Esophagus mucosa (tissue), 1 donor: ENCODE data around the gene DIRAS3. TPM values are rescaled to one million over a fixed set of nuclear protein-coding genes. Genes with fewer than 3 reads are reported as not detected.
"Not testable (repeated sequence)": the region's sequence is repeated elsewhere in the genome, so short reads cannot be mapped to it uniquely, and the experiment has no call there.

ENCODE experiments used
- ATAC-seq: fragments of 200-7000 bp; cut with Tn5 transposase; one replicate; pipeline ENCODE4 v1.9.1; 2020
- total RNA-seq: library from RNA; stranded (reverse); gene quantifications from one replicate; pipeline ENCODE4 v1.2.4, GENCODE V29; 2023
- donor health status: DM: yes; HTN: yes; CAD: no.

DIRAS3 gene, protein sequence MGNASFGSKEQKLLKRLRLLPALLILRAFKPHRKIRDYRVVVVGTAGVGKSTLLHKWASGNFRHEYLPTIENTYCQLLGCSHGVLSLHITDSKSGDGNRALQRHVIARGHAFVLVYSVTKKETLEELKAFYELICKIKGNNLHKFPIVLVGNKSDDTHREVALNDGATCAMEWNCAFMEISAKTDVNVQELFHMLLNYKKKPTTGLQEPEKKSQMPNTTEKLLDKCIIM
- 2.2 TPM for total RNA-seq

DNA sequence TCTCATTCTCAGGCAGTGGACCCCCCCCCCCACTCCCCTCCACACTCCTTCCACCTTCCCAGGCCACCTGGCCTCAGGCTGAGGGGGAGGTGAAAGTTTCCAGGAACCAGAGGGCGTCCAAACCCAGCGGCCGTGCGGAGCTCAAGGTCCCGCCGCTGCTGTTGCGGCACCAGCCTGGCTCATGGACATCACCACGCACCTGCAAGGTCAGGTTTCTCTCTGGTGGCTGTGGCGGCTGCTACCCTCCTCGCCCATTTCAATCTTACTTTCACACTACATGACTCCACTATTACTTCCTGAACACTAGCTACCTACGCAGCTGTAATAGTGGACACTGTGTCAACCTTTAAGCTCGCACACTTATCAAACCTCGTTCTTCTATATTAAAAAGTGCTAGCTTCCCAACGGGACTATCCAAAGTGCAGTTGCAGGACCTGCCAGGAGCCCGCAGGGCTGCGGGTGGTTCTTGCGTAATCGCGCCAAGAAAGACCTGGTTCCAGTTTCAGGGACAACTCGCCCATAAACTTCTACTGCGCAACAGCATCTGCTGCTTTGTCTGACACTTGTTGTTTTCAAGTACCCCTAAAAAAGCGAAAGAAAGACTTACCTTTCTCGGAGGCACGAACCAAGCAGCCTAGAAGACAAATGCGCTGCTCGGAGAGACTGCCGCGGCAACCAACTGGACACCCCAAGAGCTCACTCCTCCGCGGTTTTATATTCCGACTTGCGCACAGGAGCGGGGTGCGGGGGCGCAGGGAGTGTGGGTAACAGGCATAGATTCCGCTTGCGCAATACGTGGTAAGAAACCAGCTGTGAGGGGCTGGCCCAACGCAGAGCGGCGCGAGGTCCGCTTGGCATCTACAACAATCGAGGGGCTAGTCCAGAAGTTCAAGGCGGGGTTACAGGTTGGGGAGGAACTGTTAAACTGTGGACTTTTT, at the start of gene DIRAS3:
Gene DIRAS3 (minus strand): TSS at position 687 of the 938 bp plus-strand sequence. CDS start 3,330 bp downstream, outside the sequence.
- ATAC-seq: peak; percentile 50

DNA sequence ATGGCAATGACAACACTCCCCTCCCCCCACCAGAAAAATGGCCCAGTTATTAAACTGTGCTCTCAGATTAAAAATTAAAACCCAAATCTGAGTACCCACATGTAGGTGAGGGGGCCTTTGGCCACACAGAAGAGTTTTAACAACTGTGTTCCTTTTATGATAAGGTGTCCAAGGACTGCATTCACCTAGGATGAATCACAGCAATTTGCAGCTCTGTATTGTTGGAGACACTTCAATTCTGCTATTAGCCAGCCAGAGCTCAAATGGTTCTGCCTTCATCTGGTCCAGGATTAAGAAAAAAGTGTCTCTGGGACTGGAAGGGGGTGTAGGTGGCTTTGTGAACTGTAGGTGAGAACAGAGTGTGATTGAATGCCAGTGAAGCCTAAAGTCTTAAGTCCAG, 43.3 kb upstream of the DIRAS3 start:
- ATAC-seq: no peak

DNA sequence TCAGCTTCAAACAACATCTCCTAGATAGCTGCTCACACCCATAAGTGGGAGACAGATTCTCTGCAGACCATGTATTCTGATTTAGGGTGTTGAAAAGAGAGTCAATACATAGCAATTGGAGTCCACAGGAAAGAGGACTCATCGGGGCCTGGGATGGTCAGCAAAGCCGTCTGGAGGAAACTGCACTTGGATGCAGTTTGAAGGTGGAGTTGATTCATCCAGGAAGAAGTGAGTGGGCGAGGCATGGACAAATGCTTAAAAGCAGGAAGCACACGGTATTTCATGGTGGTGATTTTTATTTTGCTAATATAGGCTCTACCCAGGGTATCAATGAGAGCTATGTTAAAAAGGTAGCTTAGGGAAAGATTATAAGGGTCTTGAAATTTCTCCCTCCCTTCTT, 36.8 kb upstream of the DIRAS3 start:
- ATAC-seq: no peak

DNA sequence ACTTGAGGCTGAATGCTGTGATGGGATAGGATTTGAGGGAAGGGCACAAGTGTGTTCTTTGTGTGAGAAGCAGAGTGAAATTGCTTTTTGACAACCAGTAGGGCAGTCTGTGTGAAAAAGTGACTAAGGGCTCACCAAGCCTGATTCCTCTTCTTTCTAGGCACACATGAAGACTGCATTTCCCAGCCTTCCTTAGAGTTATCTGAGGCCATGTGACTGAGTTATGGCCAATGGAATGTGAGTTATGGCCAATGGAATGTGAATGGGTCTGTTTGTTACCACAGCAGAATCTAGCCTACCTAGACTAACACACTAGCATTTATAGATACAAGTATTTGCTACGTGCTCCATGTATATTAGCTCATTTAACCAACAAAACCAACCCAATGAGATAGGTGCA, 35.3 kb upstream of the DIRAS3 start:
- ATAC-seq: no peak

DNA sequence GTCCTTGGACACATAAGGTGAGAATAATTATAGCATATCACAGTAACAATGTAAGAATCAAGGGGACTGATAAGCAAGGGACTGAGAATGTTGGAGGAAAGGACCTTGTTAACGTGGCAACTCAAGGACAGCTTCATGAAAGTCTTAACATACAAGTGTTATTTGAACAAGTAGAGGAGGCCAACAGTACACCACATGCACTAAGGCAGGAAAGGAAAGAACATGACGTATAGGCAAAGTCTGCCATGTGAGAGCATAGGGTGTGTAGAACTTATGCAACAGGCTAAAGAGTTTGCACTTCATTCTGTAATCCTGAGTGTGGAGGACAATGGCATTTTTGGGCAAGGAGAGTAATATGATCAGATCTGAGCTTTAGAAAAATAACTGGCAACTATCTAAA, 33.3 kb upstream of the DIRAS3 start:
- ATAC-seq: no peak

DNA sequence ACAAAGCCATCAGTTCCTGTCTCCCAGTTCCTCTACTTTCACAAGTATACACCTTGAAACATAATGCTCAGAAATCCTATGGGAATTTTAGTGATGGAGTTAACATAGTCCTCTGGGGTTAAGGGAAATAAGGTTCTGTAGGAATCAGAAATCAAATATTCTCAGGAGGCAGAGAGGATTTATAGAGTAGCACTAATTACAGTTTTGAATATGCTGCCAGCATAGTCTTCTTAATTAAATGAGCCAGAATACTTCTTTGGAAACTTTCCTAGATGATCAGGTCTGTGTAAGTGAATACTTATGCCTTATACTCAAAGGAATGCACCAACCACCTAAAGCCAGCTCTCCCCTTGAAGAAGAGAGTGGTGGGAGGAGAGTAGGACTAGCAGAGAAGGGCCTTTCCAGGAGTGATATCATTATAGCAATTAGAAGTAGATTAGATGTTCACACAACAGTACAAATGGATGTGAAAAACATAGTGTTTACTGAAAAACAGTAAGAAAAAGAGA, 31.4 kb upstream of the DIRAS3 start:
- no peak for ATAC-seq

DNA sequence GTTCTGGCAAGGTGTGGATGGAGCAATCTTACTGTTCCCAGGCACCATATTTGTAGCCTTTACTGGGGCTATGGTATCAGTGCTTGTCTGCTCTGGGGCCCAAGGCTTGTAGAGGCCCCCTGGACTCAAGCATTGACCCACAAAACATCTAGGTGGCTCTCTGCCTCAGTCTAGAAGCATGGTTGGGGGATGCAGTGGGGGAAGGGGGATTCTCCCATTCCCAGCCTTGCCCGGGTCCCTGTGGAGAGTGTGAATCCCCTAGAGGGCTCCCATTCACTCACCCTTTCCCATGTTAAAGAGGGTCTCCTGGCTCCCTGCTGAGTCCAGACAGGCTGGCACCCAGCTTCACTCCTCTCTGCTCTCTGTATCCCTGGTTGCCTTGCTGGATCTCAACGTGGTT, 28.2 kb upstream of the DIRAS3 start:
- no peak for ATAC-seq

DNA sequence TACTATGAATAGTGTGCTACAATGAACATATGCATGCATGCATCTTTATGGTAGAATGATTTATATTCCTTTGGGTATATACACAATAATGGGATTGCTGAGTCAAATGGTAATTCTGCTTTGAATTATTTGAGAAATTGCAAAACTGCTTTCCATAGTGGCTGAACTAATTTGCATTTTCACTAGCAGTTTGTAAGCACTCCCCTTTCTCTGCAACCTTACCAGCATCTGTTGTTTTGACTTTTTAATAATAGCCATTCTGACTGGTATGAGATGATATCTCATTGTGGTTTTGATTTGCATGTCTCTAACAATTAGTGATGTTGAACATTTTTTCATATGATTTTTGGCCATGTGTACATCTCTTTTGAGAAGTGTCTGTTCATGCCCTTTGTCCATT, 24.0 kb upstream of the DIRAS3 start:
- no peak for ATAC-seq

DNA sequence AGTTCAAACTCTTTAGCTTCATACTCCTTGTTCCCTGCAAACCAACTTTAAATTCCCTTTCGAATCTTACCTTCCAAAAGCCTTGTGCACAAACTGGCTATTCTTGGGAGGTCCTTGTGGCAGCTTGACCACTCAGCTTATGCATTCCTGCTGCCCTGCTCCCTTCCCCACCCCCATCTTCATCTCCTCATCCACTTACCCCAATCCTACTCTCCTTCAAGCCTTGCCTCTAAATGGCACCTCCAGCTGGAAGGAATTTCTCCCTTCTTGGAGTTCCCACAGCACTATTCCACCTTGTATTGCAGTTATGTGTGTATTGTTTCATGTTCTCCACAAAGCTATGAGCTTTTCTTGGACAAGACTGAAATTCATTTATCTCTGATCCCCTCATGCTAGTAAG, 15.3 kb upstream of the DIRAS3 start:
- no peak for ATAC-seq

DNA sequence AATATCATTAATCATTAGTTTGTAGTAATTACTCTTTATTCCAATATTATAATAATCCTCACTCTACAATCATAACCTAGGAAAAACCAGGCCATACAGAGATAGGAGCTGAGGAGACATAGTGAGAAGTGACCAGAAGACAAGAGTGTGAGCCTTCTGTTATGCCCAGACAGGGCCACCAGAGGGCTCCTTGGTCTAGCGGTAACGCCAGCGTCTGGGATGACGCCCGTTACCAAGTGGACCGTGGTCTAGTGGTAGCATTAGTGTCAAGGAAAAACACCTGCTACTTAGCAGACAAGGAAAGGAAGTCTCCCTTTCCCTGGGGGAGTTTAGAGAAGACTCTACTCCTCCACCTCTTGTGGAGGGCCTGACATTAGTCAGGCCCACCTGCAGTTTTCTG, 7.6 kb upstream of the DIRAS3 start:
- not testable (repeated sequence) for ATAC-seq

DNA sequence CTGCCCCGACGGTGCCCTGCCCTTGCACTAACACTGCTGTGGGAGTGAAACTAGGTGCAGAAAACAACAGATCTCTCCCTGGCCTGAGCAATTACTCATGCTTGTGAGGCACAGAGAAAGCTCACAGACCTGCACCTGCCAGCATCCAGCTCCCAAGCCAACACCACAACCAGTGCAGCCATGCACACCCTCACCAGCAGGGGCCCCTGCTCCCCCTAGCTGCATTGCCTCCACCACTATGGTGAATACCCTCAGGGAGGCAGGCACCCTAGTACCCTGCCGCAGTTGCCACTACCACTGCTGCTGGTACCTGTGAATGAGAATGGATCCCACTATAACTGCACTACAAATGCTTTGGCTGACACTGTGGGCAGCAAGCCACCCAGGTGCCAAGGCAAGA, 7.1 kb upstream of the DIRAS3 start:
- no peak for ATAC-seq

DNA sequence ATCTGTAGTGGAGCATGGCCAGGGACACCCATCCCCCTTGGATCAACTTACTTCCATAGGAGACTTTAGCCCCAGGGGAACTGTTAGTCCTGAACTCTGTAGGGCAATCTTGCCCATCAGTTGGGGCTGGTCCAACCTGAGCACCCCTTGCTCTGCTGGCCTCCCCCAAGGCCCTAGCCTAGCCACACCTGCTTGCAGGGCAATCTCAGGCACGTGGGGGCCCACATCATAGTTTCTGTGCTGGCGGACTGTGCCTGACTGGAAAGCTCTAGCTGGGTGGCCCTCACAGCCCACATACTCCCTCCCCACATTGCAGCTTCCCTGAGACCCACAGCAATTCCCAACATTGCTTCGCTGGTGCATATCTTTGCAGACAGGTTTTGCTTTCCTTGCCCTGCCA, 6.6 kb upstream of the DIRAS3 start:
- ATAC-seq: no peak

DNA sequence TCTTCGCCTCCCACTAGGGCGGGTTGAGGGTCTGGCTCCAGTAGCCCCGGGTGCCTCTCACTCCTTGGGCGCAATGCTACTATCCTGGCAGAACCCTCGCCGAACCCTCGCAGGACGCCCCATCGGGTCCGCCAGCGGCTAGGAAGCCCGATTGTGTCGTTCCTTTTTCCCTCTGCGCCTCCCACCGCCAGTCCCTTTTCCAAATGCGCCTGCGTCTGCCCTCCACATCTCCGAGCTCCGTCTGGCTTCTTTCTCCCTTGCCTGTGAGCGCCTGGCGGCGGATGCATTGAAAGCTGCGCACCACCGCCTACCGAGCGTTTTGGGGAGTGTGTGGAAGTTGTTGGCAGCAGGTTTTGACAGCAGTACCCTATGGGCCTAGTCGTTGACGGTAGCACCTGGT, 1.0 kb upstream of the DIRAS3 start:
- peak; percentile 63 for ATAC-seq

DNA sequence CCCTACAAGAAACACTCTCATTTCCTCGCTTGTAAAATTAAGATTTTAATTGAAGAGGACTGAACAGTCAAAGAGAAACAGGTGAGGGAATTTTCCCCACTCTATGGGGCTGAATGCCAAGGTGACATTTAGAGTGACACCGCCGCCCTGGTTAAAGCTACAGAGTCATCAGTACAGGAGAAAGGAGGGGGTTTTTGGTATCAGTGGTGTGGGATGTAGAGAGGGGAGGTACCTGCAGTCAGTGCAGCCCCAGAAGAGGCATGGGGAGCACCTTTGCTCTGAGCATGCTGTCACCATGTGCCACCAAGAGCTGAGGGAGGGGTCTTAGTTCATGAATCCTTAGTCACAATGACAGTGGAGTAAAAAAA, 2.8 kb downstream of the DIRAS3 start:
- no peak for ATAC-seq

DNA sequence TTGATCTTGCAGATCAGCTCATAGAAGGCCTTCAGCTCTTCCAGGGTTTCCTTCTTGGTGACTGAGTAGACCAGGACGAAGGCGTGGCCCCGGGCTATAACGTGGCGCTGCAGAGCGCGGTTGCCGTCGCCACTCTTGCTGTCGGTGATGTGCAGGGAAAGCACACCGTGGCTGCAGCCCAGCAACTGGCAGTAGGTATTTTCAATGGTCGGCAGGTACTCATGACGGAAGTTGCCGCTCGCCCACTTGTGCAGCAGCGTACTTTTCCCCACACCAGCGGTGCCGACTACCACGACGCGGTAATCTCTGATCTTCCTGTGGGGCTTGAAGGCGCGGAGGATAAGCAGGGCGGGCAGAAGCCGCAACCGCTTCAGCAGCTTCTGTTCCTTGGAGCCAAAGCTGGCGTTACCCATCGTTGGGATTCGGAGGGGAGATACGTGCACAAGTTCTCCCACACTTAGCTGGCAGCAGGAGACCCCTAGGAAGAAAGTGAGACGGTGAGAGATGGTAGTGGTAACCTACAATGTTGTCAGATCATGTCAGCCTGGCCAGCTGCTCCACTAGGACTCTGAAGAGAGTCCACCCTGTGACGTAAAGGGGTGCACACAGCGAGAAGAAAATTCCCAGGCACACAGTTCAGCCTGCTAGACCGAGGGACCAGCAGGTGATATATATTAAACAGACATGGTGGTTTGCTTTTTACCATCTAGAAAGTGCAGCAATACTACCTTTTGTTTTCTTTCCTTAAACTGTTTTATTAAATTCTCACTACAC, 3.4 kb downstream of the DIRAS3 start:
- no peak for ATAC-seq

DNA sequence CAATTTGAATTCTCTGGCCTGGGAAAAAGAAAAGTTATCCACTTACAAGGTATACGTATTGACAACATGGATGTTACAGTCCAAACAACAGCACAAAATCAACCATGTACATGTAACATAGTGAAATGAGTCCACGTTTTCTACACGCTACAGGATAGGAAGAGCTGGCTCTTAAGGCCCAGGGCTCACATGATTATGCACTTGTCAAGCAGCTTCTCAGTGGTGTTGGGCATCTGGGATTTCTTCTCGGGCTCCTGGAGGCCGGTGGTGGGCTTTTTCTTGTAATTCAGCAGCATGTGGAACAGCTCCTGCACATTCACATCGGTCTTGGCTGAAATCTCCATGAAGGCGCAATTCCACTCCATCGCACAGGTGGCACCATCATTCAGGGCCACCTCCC, 4.0 kb downstream of the DIRAS3 start:
- no peak for ATAC-seq

DNA sequence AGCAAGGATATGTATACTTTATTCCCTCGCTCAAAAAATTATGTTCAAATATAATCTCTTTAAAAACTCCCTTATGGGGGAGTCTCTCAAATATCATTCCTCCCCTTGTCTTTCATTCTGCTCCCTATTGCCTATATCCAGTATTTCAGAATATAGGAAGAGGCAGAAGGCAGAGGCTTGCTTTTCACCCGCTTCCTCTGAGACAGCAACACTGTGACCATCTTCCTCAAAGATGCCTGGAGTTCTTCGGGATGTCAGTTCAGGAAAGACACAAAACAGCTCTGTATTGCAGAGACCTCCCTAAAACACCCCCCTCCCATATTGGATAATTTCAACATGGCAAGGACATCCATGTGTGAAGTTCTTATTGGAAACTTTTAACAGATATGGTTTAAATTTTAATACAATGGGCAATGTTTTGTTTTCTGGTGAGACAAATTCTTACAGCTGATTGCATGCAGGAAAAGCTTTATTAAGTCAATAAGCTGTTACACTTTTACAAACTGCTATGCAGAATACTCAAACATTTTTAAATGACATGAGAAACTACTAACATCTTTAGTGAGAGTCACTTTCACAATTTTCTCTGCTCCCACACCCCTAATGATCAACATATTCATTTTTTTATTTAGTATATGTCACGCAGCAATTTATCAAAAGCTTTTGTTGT, 4.8 kb downstream of the DIRAS3 start:
- no peak for ATAC-seq

DNA sequence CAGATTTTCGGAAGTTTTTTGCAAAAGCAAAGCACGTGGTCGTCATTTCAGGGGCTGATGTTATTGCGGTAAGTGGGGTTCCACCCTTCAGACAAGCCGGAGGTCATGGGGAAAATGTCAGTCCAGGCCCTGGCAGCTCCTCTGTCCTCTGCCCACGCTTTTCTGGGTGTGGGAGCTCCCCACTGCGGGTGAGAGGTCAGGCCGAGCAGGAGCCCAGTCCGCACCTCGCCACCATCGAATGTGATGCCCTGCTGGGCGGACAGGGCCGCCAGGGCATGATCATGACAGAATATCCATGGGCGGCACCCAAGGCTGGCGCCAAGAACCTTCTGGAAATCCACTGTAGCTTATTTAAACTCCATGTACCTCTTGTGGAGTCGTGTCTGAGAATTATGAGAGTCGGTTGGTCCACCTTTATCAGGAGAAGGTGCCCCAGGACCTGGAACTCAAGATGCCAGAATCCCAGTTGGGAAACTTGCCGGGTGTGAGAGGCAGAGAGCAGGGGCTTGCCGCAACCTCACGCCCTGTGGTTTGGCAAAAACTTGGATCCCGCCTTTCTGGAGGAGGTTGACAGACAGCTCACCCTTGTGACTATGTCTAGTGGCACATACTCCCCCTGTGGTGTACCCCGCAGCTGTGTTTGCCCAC, 6.9 kb downstream of the DIRAS3 start:
- no peak for ATAC-seq

DNA sequence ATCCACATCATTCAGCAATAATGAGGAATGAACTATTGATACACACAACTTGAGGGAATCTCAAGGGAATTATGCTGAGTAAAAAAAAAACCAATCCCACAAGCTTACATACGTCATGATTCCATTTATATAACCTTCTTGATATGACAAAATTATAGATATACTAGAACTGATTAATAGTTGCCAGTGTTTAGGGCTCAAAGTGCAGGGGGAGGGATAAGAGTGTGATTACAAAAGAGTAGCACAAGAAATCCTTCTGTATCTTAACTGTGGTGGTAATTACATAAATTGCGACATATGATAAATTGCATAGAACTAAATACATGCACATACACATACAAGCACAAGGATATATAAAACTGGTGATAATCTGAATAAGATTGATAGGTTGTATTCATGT, 13.5 kb downstream of the DIRAS3 start:
- ATAC-seq: no peak

DNA sequence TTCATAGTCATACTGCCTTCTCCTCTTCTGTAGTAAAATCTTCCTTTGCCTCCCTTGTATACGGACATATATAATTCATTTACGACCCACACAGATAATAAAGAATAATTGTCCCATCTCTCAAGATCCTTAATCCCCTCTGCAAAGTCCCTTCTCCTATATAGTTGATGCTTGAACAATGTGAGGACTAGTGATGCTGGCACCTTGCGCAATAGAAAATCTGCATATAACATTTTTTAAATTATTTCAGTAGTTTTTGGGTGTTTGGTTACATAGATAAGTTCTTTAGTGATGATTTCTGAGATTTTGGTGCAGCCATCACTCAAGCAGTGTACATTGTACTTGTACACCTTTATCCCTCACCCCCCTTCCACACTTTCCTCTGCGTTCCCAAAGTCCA, 21.0 kb downstream of the DIRAS3 start:
- no peak for ATAC-seq

DNA sequence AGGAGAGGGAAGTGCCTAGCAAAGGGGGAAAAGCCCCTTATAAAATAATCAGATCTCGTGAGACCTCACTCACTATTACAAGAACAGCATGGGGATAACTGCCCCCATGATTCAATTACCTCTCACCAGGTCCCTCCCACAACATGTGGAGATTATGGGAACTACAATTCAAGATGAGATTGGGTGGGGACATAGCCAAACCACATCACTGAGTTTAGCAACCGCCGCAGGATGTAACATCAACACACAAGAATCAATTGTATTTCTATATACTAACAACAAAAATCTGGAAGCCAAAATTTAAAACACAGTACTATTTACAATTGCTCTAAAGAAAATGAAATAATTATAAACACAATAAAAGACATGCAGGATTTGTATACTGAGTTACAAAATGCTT, 21.9 kb downstream of the DIRAS3 start:
- ATAC-seq: no peak
